ENCODE measurements around the gene KCNQ1. TPM values are rescaled to one million over a fixed set of nuclear protein-coding genes. Genes with fewer than 3 reads are reported as not detected.

Gene KCNQ1
- total and polyA plus RNA-seq, 2 experiments from 2014 or later = 0.45 to 0.87 TPM

- peak; percentile 83 for DNase-seq (ENCODE audit: low spot score)
- no peak within 1 kb of the TSS for H3K27ac Mint-ChIP-seq
- H2AFZ ChIP-seq = peak within 1 kb of the TSS; percentile 84; the same call in 1 of the 2 replicates
- H3K4me1 ChIP-seq (ENCODE audit: insufficient read depth) = peaks cover 38% of the 10 kb centered on the region
- peaks cover 46% of the 10 kb centered on the region for H3K79me2 ChIP-seq (replicated peaks; ENCODE audit: insufficient read depth)
- H3K36me3 Mint-ChIP-seq (ENCODE audit: low read depth) = peaks cover 38% of the 10 kb centered on the region
- ATAC-seq = peak; percentile 79
- no peak within 1 kb of the TSS for H3K27ac ChIP-seq (ENCODE audit: low read depth)
- peak; percentile 28; the same call in 1 of the 2 replicates for TF ChIP-seq CREB1 (CRISPR knock-in tag; IDR thresholded peaks at IDR 0.05; ENCODE audit: low read depth)
- TF ChIP-seq, protein P1, sequence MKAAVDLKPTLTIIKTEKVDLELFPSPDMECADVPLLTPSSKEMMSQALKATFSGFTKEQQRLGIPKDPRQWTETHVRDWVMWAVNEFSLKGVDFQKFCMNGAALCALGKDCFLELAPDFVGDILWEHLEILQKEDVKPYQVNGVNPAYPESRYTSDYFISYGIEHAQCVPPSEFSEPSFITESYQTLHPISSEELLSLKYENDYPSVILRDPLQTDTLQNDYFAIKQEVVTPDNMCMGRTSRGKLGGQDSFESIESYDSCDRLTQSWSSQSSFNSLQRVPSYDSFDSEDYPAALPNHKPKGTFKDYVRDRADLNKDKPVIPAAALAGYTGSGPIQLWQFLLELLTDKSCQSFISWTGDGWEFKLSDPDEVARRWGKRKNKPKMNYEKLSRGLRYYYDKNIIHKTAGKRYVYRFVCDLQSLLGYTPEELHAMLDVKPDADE (IDR thresholded peaks at IDR 0.05) = peak; percentile 26; the same call in 1 of the 2 replicates
- TF ChIP-seq POLR2AphosphoS5 (IDR thresholded peaks at IDR 0.05; ENCODE audit: low read depth) = peak; percentile 89
- TF ChIP-seq, protein P2, sequence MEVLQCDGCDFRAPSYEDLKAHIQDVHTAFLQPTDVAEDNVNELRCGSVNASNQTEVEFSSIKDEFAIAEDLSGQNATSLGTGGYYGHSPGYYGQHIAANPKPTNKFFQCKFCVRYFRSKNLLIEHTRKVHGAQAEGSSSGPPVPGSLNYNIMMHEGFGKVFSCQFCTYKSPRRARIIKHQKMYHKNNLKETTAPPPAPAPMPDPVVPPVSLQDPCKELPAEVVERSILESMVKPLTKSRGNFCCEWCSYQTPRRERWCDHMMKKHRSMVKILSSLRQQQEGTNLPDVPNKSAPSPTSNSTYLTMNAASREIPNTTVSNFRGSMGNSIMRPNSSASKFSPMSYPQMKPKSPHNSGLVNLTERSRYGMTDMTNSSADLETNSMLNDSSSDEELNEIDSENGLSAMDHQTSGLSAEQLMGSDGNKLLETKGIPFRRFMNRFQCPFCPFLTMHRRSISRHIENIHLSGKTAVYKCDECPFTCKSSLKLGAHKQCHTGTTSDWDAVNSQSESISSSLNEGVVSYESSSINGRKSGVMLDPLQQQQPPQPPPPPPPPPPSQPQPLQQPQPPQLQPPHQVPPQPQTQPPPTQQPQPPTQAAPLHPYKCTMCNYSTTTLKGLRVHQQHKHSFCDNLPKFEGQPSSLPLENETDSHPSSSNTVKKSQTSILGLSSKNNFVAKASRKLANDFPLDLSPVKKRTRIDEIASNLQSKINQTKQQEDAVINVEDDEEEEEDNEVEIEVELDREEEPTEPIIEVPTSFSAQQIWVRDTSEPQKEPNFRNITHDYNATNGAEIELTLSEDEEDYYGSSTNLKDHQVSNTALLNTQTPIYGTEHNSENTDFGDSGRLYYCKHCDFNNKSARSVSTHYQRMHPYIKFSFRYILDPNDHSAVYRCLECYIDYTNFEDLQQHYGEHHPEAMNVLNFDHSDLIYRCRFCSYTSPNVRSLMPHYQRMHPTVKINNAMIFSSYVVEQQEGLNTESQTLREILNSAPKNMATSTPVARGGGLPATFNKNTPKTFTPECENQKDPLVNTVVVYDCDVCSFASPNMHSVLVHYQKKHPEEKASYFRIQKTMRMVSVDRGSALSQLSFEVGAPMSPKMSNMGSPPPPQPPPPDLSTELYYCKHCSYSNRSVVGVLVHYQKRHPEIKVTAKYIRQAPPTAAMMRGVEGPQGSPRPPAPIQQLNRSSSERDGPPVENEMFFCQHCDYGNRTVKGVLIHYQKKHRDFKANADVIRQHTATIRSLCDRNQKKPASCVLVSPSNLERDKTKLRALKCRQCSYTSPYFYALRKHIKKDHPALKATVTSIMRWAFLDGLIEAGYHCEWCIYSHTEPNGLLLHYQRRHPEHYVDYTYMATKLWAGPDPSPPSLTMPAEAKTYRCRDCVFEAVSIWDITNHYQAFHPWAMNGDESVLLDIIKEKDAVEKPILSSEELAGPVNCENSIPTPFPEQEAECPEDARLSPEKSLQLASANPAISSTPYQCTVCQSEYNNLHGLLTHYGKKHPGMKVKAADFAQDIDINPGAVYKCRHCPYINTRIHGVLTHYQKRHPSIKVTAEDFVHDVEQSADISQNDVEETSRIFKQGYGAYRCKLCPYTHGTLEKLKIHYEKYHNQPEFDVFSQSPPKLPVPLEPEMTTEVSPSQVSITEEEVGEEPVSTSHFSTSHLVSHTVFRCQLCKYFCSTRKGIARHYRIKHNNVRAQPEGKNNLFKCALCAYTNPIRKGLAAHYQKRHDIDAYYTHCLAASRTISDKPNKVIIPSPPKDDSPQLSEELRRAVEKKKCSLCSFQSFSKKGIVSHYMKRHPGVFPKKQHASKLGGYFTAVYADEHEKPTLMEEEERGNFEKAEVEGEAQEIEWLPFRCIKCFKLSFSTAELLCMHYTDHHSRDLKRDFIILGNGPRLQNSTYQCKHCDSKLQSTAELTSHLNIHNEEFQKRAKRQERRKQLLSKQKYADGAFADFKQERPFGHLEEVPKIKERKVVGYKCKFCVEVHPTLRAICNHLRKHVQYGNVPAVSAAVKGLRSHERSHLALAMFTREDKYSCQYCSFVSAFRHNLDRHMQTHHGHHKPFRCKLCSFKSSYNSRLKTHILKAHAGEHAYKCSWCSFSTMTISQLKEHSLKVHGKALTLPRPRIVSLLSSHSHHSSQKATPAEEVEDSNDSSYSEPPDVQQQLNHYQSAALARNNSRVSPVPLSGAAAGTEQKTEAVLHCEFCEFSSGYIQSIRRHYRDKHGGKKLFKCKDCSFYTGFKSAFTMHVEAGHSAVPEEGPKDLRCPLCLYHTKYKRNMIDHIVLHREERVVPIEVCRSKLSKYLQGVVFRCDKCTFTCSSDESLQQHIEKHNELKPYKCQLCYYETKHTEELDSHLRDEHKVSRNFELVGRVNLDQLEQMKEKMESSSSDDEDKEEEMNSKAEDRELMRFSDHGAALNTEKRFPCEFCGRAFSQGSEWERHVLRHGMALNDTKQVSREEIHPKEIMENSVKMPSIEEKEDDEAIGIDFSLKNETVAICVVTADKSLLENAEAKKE (CRISPR knock-in tag; IDR thresholded peaks at IDR 0.05) = no peak
- H3K4me3 Mint-ChIP-seq = peak within 1 kb of the TSS; percentile 80
- H3K36me3 ChIP-seq (ENCODE audit: insufficient read depth) = no peaks in the 10 kb centered on the region
- H4K20me1 ChIP-seq (replicated peaks; ENCODE audit: insufficient read depth) = peaks cover 3% of the 10 kb centered on the region; the same call in 1 of the 2 replicates
- H3K4me3 ChIP-seq = peak within 1 kb of the TSS; percentile 70
- peaks cover 19% of the 10 kb centered on the region for H3K9me3 Mint-ChIP-seq
- peak within 1 kb of the TSS; percentile 82 for H3K4me2 ChIP-seq
- H3K27me3 ChIP-seq (ENCODE audit: insufficient read depth) = peaks cover 31% of the 10 kb centered on the region
- peaks cover 1% of the 10 kb centered on the region; the same call in 1 of the 2 replicates for H3F3A ChIP-seq (replicated peaks; ENCODE audit: low read depth)
- peaks cover 44% of the 10 kb centered on the region for H3K27me3 Mint-ChIP-seq (ENCODE audit: insufficient read depth, low read depth, poor library complexity)
- H3K9me2 ChIP-seq (ENCODE audit: insufficient read depth) = no peaks in the 10 kb centered on the region
- peaks cover 60% of the 10 kb centered on the region for H3K4me1 Mint-ChIP-seq
Observed at GRCh38 chr11:2699531-2700414, 255.0 kb downstream of the KCNQ1 start, which contains the start of gene KCNQ1OT1. TSS of gene KCNQ1OT1 (minus strand) at chr11:2699994.

Measured in GM23338 (cell line).